Duodenal mucosa (tissue), 2 donors: ENCODE data around the gene UBTD1.

Source experiments
- H3K27ac ChIP-seq: one replicate; pipeline ENCODE4 v1.7.0; 2013; ENCODE audit warnings: low read depth, low read length
- H3K27me3 ChIP-seq, 2 donors: one replicate each; pipeline ENCODE4 v1.7.0; 2013; ENCODE audit warnings: low read length in 2 of 2, control low read depth in 1 of 2; ENCODE audit not compliant: insufficient read depth in 2 of 2, control insufficient read depth in 1 of 2
- H3K36me3 ChIP-seq, 2 donors: one replicate each; pipeline ENCODE4 v1.7.0; 2013; ENCODE audit warnings: low read length in 2 of 2, control low read depth in 1 of 2; ENCODE audit not compliant: insufficient read depth in 2 of 2, control insufficient read depth in 1 of 2
- H3K4me1 ChIP-seq, 2 donors: one replicate each; pipeline ENCODE4 v1.7.0; 2013; ENCODE audit warnings: low read length in 2 of 2, control low read depth in 1 of 2; ENCODE audit not compliant: insufficient read depth in 2 of 2, control insufficient read depth in 1 of 2
- H3K4me3 ChIP-seq, 2 donors: one replicate each; pipeline ENCODE4 v1.7.0; 2013; ENCODE audit warnings: low read length in 2 of 2, low read depth in 1 of 2
- H3K9ac ChIP-seq, 2 donors: one replicate each; pipeline ENCODE4 v1.7.0; 2013; ENCODE audit warnings: low read length in 2 of 2, low read depth in 1 of 2
- H3K9me3 ChIP-seq, 2 donors: one replicate each; pipeline ENCODE4 v1.7.0; 2013; ENCODE audit warnings: low read length in 2 of 2, control low read depth in 1 of 2; ENCODE audit not compliant: control insufficient read depth in 1 of 2

The UBTD1 gene

DNA sequence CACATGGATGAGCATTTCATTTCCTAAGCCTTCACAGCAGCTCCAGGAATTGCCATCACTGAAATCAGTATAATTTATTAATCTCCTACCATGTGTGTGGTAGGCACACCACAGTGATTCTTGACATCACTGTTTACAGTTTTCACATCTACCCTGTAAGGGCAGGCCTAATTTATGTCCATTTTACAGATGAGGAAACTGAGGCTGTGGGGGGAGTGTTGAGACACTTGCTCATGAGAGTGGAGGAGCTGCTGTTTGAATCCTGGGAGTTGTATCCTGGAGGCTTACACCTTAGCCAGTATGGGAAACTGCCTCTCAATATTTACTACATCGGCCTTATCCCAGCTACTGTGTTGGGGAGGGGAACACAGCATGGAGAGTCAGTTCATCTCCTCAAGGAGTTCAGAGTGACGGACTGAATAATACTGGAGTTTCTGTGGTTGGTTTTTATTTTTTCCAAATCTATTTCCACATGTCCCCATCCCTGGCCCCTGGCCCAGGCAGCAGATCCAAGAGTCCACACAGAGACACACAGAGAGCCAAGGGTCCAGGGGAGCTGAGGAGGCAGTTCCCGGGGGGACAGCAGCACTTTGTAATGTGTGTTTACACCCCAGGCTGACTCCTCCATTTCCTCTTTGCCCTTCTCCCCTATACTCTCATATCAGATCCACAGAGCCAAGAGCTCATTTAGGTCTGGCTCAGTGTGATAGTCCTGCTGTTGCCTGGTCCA lies 13.2 kb downstream of the UBTD1 start:
- Histone ChIP-seq H3K4me1 (no peaks in the 10 kb centered on the region), H3K4me3 (no peak overlapping the region), H3K27ac (no peak overlapping the region), H3K9ac (no peak overlapping the region), H3K36me3 (no peaks in the 10 kb centered on the region), H3K9me3 (no peaks in the 10 kb centered on the region), H3K27me3 (no peaks in the 10 kb centered on the region)

DNA sequence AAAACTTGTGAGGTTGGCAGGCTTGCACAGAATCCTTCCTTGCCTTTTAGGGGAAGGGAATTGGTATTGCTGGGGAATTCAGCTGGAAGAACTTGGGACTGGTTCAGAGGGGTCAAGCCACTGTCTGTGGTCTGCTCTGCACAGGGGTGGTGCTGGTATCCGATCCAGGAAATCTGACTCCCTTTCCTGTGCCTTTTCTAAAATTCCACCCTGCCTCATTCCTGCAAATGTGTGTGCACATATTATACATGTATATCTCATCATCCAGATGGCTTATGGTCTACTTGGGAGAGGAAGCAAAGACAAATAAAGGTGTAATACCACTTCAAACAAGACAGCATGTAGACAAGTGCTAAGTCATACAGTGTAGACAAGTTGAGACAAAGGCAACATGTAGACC lies 14.3 kb downstream of the UBTD1 start:
- Histone ChIP-seq H3K27me3 (no peaks in the 10 kb centered on the region), H3K4me1 (peaks cover 0 to 7% of the 10 kb centered on the region in 2 donors), H3K4me3 (no peak overlapping the region), H3K9ac (no peak overlapping the region), H3K9me3 (no peaks in the 10 kb centered on the region), H3K36me3 (no peaks in the 10 kb centered on the region), H3K27ac (no peak overlapping the region)

DNA sequence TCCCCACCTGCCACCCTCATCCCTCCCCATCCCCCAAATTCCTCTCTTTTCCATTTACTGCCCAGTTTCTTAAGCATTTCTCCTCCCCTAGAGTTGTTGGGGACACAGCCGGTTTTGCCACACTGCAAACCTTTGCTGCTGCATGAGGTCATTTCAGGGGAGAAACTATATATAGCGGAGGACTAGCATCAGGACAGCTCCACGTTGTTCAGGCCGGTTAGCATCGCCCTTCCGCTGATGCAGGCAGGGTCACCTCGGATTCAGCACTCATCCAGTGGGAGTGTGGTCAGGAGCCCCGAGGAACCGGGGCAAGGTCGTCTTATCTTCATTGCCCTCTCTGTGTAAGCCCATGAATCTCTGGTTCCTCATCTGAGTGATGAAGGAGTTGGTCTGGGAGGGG lies 15.6 kb downstream of the UBTD1 start:
- H3K9ac ChIP-seq: no peak overlapping the region
- no peak overlapping the region for H3K4me3 ChIP-seq
- no peaks in the 10 kb centered on the region for H3K9me3 ChIP-seq
- H3K27ac ChIP-seq: no peak overlapping the region
- H3K36me3 ChIP-seq: no peaks in the 10 kb centered on the region
- no peaks in the 10 kb centered on the region for H3K27me3 ChIP-seq
- H3K4me1 ChIP-seq: peaks cover 0 to 7% of the 10 kb centered on the region in 2 donors

DNA sequence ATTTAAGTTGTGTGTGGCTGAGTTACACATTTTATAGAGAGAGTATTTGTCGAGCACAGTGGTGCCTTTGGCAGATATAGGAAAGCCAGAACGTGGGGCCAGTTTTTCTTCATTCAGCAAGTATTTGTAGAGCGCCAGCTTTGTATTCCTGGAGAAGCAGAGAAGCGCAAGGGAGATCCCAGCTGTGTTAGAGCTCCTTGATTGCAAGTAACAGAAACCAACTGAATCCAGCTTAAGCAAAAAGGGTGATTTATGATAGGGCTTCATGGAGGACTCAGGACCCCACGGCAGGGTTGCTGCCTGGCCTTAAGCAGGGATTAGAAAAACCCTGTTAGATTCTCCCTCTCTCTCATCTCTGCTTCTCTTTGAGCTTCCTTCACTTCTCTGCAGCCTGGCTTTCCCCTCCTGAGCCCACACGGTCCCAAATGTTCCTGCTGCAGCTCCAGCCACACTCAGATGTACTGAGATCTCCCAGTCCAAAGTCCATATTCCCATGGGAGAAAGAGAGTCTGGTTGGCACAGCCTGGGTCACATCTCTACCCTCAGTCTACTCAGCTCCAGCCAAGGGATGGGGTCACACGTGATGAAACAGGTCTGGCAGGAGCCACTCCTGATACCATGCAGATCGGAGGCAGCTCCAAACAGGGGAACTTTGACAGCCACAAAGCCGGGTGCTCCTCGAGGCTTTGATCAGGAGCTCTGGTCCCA lies 16.7 kb downstream of the UBTD1 start:
- Histone ChIP-seq H3K9ac (no peak overlapping the region), H3K9me3 (no peaks in the 10 kb centered on the region), H3K4me1 (peaks cover 0 to 7% of the 10 kb centered on the region in 2 donors), H3K27me3 (no peaks in the 10 kb centered on the region), H3K36me3 (no peaks in the 10 kb centered on the region), H3K27ac (no peak overlapping the region), H3K4me3 (no peak overlapping the region)

- Histone ChIP-seq H3K4me1 (peaks cover 0 to 7% of the 10 kb centered on the region in 2 donors), H3K9me3 (no peaks in the 10 kb centered on the region), H3K4me3 (no peak overlapping the region), H3K27me3 (no peaks in the 10 kb centered on the region), H3K9ac (no peak overlapping the region), H3K27ac (no peak overlapping the region), H3K36me3 (no peaks in the 10 kb centered on the region)
Measured at GRCh38 chr10:97517096-97517750, 18.5 kb downstream of the UBTD1 start.

DNA sequence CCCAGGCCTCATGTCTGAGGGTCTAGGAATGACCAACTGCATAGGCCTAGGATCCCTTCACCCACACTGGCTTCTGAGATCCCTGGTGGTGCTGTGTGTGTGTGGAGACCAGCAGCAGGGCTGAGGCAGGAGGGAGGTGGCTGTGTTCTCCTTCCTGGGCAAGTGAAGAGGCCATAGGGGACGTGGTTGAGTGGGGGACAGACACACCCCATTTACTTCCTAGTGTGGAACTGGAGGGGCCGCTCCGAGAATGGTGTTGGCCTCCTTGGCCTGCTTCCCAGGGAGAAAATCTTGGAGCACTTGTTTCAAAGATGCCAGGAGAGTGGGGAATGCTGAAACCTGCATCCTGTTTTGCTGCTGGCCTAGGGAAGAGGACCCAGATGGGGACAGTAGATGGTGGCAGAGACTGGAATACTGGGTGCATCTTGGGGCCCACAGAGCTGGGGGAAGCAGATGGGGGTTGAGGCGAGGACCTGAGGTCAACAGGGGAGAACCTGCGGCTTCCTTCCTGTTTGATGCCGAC lies 19.1 kb downstream of the UBTD1 start:
- no peaks in the 10 kb centered on the region for H3K9me3 ChIP-seq
- H3K27ac ChIP-seq: no peak overlapping the region
- no peaks in the 10 kb centered on the region for H3K27me3 ChIP-seq
- no peak overlapping the region for H3K9ac ChIP-seq
- no peak overlapping the region for H3K4me3 ChIP-seq
- no peaks in the 10 kb centered on the region for H3K36me3 ChIP-seq
- peaks cover 0 to 7% of the 10 kb centered on the region in 2 donors for H3K4me1 ChIP-seq

DNA sequence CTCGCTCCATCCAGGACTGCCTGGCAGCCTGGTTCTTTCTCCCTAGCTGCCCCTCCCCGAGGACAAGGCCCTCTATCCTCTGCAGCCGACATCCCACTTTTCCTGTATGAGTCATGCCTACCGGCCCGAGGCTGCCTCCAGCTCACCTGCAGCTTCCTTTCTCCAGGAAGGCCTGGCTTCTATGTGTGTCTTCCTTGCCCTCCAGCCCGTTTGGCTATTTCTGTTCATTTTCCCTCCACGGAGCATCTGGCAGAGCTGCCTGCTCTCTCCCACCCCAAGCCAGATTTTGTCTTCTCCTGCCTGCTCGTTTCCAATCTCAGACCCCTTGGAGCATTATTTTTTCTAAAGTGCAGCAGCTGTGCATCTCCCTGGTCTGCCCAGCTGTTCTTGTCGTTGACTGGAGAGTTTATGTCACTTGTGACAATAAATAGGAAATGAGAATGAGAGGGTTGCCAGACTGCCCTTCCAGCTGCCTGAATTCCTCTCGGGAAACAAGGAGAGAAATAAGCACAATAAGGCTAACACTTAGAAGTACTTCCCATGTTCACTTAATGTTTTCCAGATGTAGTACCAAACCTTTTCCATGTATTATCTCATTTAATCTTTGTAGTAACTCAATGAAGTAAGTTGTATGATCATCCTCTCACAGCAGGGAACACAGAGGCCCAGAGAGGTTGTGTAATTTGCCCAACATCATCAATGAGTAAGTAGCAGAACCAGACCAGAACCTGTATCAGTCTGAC lies 19.7 kb downstream of the UBTD1 start:
- H3K4me1 ChIP-seq: peaks cover 0 to 7% of the 10 kb centered on the region in 2 donors
- H3K27ac ChIP-seq: no peak overlapping the region
- H3K9ac ChIP-seq: no peak overlapping the region
- no peaks in the 10 kb centered on the region for H3K9me3 ChIP-seq
- H3K4me3 ChIP-seq: no peak overlapping the region
- no peaks in the 10 kb centered on the region for H3K27me3 ChIP-seq
- no peaks in the 10 kb centered on the region for H3K36me3 ChIP-seq

DNA sequence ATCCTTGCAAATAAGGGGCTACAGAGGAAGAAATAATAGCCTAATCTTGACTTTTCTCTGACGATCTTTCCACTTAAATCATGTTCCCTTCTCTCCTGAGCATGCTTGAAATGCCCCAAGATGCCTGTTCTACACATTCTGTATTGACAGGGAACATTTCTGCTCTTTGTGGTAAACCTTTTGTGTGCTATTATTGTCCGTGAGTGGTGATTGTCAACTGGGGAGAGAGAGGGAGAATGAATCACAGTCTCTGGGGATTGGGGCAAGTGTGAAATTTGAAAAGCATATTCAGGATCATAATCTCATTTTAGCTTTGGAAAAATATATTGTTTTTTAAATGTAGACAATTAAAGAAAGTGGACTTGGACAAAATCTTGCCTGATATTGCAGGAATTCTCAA lies 20.6 kb downstream of the UBTD1 start:
- H3K9me3 ChIP-seq: no peaks in the 10 kb centered on the region
- no peak overlapping the region for H3K27ac ChIP-seq
- no peak overlapping the region for H3K4me3 ChIP-seq
- peaks cover 0 to 7% of the 10 kb centered on the region in 2 donors for H3K4me1 ChIP-seq
- H3K27me3 ChIP-seq: no peaks in the 10 kb centered on the region
- no peak overlapping the region for H3K9ac ChIP-seq
- no peaks in the 10 kb centered on the region for H3K36me3 ChIP-seq

- Histone ChIP-seq H3K4me3 (no peak overlapping the region), H3K9me3 (no peaks in the 10 kb centered on the region), H3K36me3 (no peaks in the 10 kb centered on the region), H3K27ac (no peak overlapping the region), H3K9ac (no peak overlapping the region), H3K27me3 (no peaks in the 10 kb centered on the region), H3K4me1 (peaks cover 0 to 7% of the 10 kb centered on the region in 2 donors)
Measured at GRCh38 chr10:97520520-97520919, 21.8 kb downstream of the UBTD1 start.
